Panc1 (cell line): ENCODE data around the gene CCDC121. TPM values are rescaled to one million over a fixed set of nuclear protein-coding genes. Genes with fewer than 3 reads are reported as not detected.

ENCODE experiments used
- ATAC-seq: fragments of 200-7000 bp; cut with Tn5 transposase; 2 replicates; pipeline ENCODE4 v1.9.1; 2020; ENCODE audit warnings: mild to moderate bottlenecking, moderate library complexity
- Bru-seq: library from RNA; stranded (reverse); fragments of 400-500 nt; gene quantifications from one replicate; lab custom pipeline; 2021; lab: Mats Ljungman, UMichigan
- BruChase-seq, 2 experiments: library from RNA; stranded (reverse); fragments of 400-500 nt; gene quantifications; one replicate each; lab custom pipeline; 2021; lab: Mats Ljungman, UMichigan
- BruUV-seq: library from RNA; stranded (reverse); fragments of 400-500 nt; replicated peaks from 2 replicates; lab custom pipeline; 2021; lab: Mats Ljungman, UMichigan
- CTCF ChIA-PET: fragments of 300-600 bp; sonication (Branson Sonifier 250); formaldehyde crosslinking; loops from one replicate; lab custom pipeline; 2022; ENCODE audit warnings: antibody characterized with exemption; lab: Charles Lee
- POLR2A ChIA-PET: fragments of 300-600 bp; sonication (Branson Sonifier 250); formaldehyde crosslinking; loops from one replicate; lab custom pipeline; 2022; ENCODE audit warnings: antibody characterized with exemption; lab: Charles Lee
- DNase-seq: peaks from one replicate; pipeline ENCODE4 v3.0.0-alpha.2; 2010; ENCODE audit warnings: low read depth, low spot score
- H3K27ac ChIP-seq: 2 replicates; pipeline ENCODE4 v1.5.1; 2011; ENCODE audit warnings: mild to moderate bottlenecking, low read length, inconsistent platforms
- H3K27me3 ChIP-seq: fragments of 200-500 bp; sonication (Bioruptor generic); 2 replicates; pipeline ENCODE4 v1.6.0; 2014; ENCODE audit warnings: low read length, inconsistent platforms; ENCODE audit not compliant: control insufficient read depth, insufficient read depth
- H3K36me3 ChIP-seq: fragments of 200-500 bp; sonication (Bioruptor generic); 2 replicates; pipeline ENCODE4 v1.5.1; 2014; ENCODE audit warnings: inconsistent platforms, mild to moderate bottlenecking, low read length, moderate library complexity; ENCODE audit not compliant: control insufficient read depth, insufficient read depth
- H3K4me1 ChIP-seq: 2 replicates; pipeline ENCODE4 v1.5.1; 2011; ENCODE audit warnings: inconsistent platforms, mild to moderate bottlenecking, low read length, moderate library complexity; ENCODE audit not compliant: control insufficient read depth, insufficient read depth
- H3K4me3 ChIP-seq, 2 experiments: 2 replicates each; pipeline ENCODE4 v1.5.1; 2011 to 2012; ENCODE audit warnings: low read depth in 2 of 2, low read length in 2 of 2, mild to moderate bottlenecking in 2 of 2, inconsistent platforms in 1 of 2, moderate library complexity in 1 of 2
- H3K9me3 ChIP-seq: fragments of 200-500 bp; sonication (Bioruptor generic); 2 replicates; pipeline ENCODE4 v1.5.1; 2014; ENCODE audit warnings: low read depth, mild to moderate bottlenecking, inconsistent platforms, low read length, moderate library complexity; ENCODE audit not compliant: control insufficient read depth, insufficient read depth
- CTCF ChIP-seq: fragments of 450-650 bp; IDR thresholded peaks from 2 replicates; pipeline ENCODE4 v1.5.1; 2017; ENCODE audit warnings: mild to moderate bottlenecking
- POLR2AphosphoS5 ChIP-seq: IDR thresholded peaks from 2 replicates; pipeline ENCODE4 v1.6.1; 2012; ENCODE audit warnings: mild to moderate bottlenecking, low read depth, low read length, moderate library complexity
- REST ChIP-seq, 2 experiments: IDR thresholded peaks; 2 replicates each; pipeline ENCODE4 v1.6.1; 2011 to 2012; ENCODE audit warnings: low read depth in 2 of 2, control low read depth in 1 of 2, low read length in 1 of 2, mild to moderate bottlenecking in 1 of 2, moderate library complexity in 1 of 2; ENCODE audit not compliant: insufficient read depth in 1 of 2
- SIN3A ChIP-seq: IDR thresholded peaks from 2 replicates; pipeline ENCODE4 v1.6.1; 2012; ENCODE audit warnings: low read depth, mild to moderate bottlenecking, low read length, moderate library complexity, borderline replicate concordance; ENCODE audit not compliant: insufficient read depth
- TCF7L2 ChIP-seq: IDR thresholded peaks from 2 replicates; pipeline ENCODE4 v1.6.1; 2011; ENCODE audit warnings: mild to moderate bottlenecking, low read depth, low read length, inconsistent platforms
- in situ Hi-C: cut with HindIII; loops from 2 replicates; pipeline ENCODE4 v1.10.0; 2016; ENCODE audit warnings: low sequenced_read_pairs, low pct_unique_long_range_greater_than_20kb
- intact Hi-C: fragments of 100-400 bp; cut with micrococcal nuclease; formaldehyde crosslinking; loops from one replicate; pipeline ENCODE4 v1.10.0; 2022; ENCODE audit not compliant: unreplicated experiment
- long read RNA-seq: library from polyadenylated mRNA; unstranded; transcript quantifications from one replicate; pipeline ENCODE4 v2.0.0, GENCODE V29; 2021; ENCODE audit not compliant: unreplicated experiment
- polyA plus RNA-seq: library from polyadenylated mRNA; unstranded; fragments of >200 nt; gene quantifications from one replicate; pipeline ENCODE4 v1.2.1, GENCODE V29; 2012; ENCODE audit warnings: missing spikeins; ENCODE audit not compliant: insufficient read length
- total RNA-seq: library from RNA; stranded (reverse); gene quantifications from one replicate; pipeline ENCODE4 v1.2.1, GENCODE V29; 2021; ENCODE audit not compliant: unreplicated experiment

CCDC121 gene
- 5.9 TPM for total RNA-seq
- polyA plus RNA-seq, result 4.2 TPM
- Bru-seq, nascent RNA, result percentile 62 among the genes with signal in this experiment
- BruChase-seq, experiment 1, labeled RNA remaining after a 2-hour chase, result percentile 92 among the genes with signal in this experiment
- percentile 57 among the genes with signal in this experiment for BruChase-seq, experiment 2, labeled RNA remaining after a 6-hour chase
- long read RNA-seq, transcript CCDC121-201 (2 exons, 2,342 nt), result major isoform, 6 of 11 reads
- long read RNA-seq, partial matches to known transcripts, result 0 of 11 reads
- long read RNA-seq, other reads (novel, unspliced or antisense), result 4 of 11 reads

GRCh38 chr2:27628767-27629709 is at the start of gene CCDC121, which contains the start of gene GPN1:
Gene CCDC121 (minus strand): TSS chr2:27629012. CDS start chr2:27627799, 1,213 bp downstream.
Gene GPN1 (plus strand): TSS chr2:27629050. CDS start chr2:27629059, 9 bp downstream.
- Histone ChIP-seq H3K4me1 (peaks cover 8% of the 10 kb centered on the region), H3K4me3 (peak within 1 kb of the TSS; percentile 77 to 100), H3K36me3 (peaks cover 6% of the 10 kb centered on the region), H3K27ac (peak within 1 kb of the TSS; percentile 92), H3K27me3 (no peaks in the 10 kb centered on the region), H3K9me3 (no peaks in the 10 kb centered on the region)
- in situ Hi-C loops (no loop called here), intact Hi-C loops (loop anchor here (5.0 kb wide), 1 partner anchor 222 kb away; the partner anchor contains the start of gene PPM1G)
- CTCF ChIA-PET, result interaction anchor here (0.6 kb wide), 2 partner anchors 91 kb away, joined by 3 read pairs; no protein-coding TSS in a partner anchor
- BruUV-seq, result TSS peak; percentile 86
- ATAC-seq (peak; percentile 99), DNase-seq (peak; percentile 53)
- POLR2A ChIA-PET, result interaction anchor here (0.9 kb wide), 1 partner anchor 15 kb away, joined by 3 read pairs; no protein-coding TSS in a partner anchor
- no peak for TF ChIP-seq TCF7L2
- peak; percentile 89 for TF ChIP-seq SIN3A
- no peak for TF ChIP-seq REST (IDR thresholded peaks at IDR 0.05; ENCODE audit: insufficient read depth in 1 of 2, low read depth in 2 of 2, low read length in 1 of 2)
- no peak for TF ChIP-seq CTCF
- peak; percentile 92 for TF ChIP-seq POLR2AphosphoS5

GRCh38 chr2:27672723-27673486 is 44.1 kb upstream of the CCDC121 start:
- H3K4me1 ChIP-seq, result no peaks in the 10 kb centered on the region
- H3K9me3 ChIP-seq, result no peaks in the 10 kb centered on the region
- peaks cover 26% of the 10 kb centered on the region for H3K36me3 ChIP-seq
- ChIA-PET POLR2A (interaction anchor here (0.7 kb wide), 1 partner anchor 13 kb away, joined by 3 read pairs; no protein-coding TSS in a partner anchor), CTCF (interaction anchor here (1.4 kb wide), 1 partner anchor 11 kb away, joined by 7 read pairs; no protein-coding TSS in a partner anchor)
- in situ Hi-C loops (no loop called here), intact Hi-C loops (no loop called here)
- no peaks in the 10 kb centered on the region for H3K27me3 ChIP-seq
- DNase-seq (no peak), ATAC-seq (no peak)
- no peak overlapping the region for H3K4me3 ChIP-seq
- BruUV-seq, result TSS peak; percentile 49
- TF ChIP-seq SIN3A, result no peak
- TF ChIP-seq TCF7L2, result no peak
- TF ChIP-seq REST (IDR thresholded peaks at IDR 0.05; ENCODE audit: insufficient read depth in 1 of 2, low read depth in 2 of 2, low read length in 1 of 2), result no peak
- TF ChIP-seq POLR2AphosphoS5, result no peak
- no peak for TF ChIP-seq CTCF
- no peak overlapping the region for H3K27ac ChIP-seq
